Stomach (tissue), 9 donors: Measurements from ENCODE around the gene KTN1. TPM values are rescaled to one million over a fixed set of nuclear protein-coding genes. Genes with fewer than 3 reads are reported as not detected.
A peak's percentile ranks its signal among the peaks of the same experiment; 100 is the strongest.

Source experiments
- DNase-seq, 2 donors: peaks; one replicate each; pipeline versions ENCODE4 v3.0.0 to v3.0.0-alpha.2; 2013 to 2019
- H3K27ac ChIP-seq, 5 donors: fragments of 200-600 bp in 4 of 5; sonication (generic) in 4 of 5; one replicate each; pipeline ENCODE4 v1.5.1; 2013 to 2019; ENCODE audit warnings: mild to moderate bottlenecking in 1 of 5, moderate library complexity in 1 of 5
- H3K27me3 ChIP-seq, 3 donors: fragments of 200-600 bp; sonication (generic); one replicate each; pipeline ENCODE4 v1.5.1; 2017 to 2019; ENCODE audit warnings: mixed run types in 1 of 3
- H3K36me3 ChIP-seq, 4 donors: fragments of 200-600 bp; sonication (generic); 1 replicate in 3 of 4; 2 replicates in 1 of 4; pipeline ENCODE4 v1.5.1; 2016 to 2019
- H3K4me1 ChIP-seq, 4 donors: fragments of 200-600 bp; sonication (generic); one replicate each; pipeline ENCODE4 v1.5.1; 2016 to 2019
- H3K4me3 ChIP-seq, 4 donors: fragments of 200-600 bp; sonication (generic) in 3 of 4; one replicate each; pipeline ENCODE4 v1.5.1; 2016 to 2019; ENCODE audit warnings: mild to moderate bottlenecking in 1 of 4
- H3K9me3 ChIP-seq, 4 donors: fragments of 200-600 bp; sonication (generic); one replicate each; pipeline ENCODE4 v1.5.1; 2016 to 2019
- CTCF ChIP-seq, 7 experiments: fragments of 450-650 bp in 4 of 7; fragments of 200-600 bp in 3 of 7; sonication (generic) in 3 of 7; IDR thresholded peaks; one replicate each; pipeline ENCODE4 v1.5.1; 2016 to 2019; ENCODE audit warnings: antibody characterized with exemption in 7 of 7, control low read depth in 2 of 7, mild to moderate bottlenecking in 1 of 7
- EP300 ChIP-seq: sonication (generic); formaldehyde crosslinking; IDR thresholded peaks from one replicate; pipeline ENCODE4 v1.6.1; 2017; ENCODE audit warnings: antibody characterized with exemption
- POLR2A ChIP-seq, 4 donors: fragments of 450-650 bp; IDR thresholded peaks; one replicate each; pipeline ENCODE4 v1.6.1; 2016; ENCODE audit warnings: antibody characterized with exemption in 4 of 4, control low read depth in 2 of 4, mild to moderate bottlenecking in 1 of 4, moderate library complexity in 1 of 4
- POLR2AphosphoS5 ChIP-seq, 3 donors: sonication (generic); formaldehyde crosslinking; IDR thresholded peaks; one replicate each; pipeline ENCODE4 v1.6.1; 2016; ENCODE audit warnings: antibody characterized with exemption in 3 of 3
- WGBS, 5 donors: extraction: QIAGEN DNeasy Blood & Tissue Kit in 3 of 5; methylation state at CpG; one replicate each; pipeline versions ENCODE4 v1.1.5 to v1.1.7; 2013 to 2018; 5-methylcytosine and 5-hydroxymethylcytosine counted together
- intact Hi-C: fragments of 100-400 bp; cut with DNase I; formaldehyde crosslinking; loops from one replicate; pipeline ENCODE4 v1.15.1; 2023; ENCODE audit warnings: low total_unique reads
- polyA plus RNA-seq, 3 donors: library from polyadenylated mRNA; stranded (reverse); fragments of 200-250 nt; gene quantifications; one replicate each; pipeline ENCODE4 v1.2.3, GENCODE V29; 2013
- total RNA-seq, 5 donors: library from RNA; depleted of rRNA; stranded (reverse); fragments of >200 nt; gene quantifications; one replicate each; pipeline versions ENCODE4 v1.1.0 to v1.2.3, GENCODE V29; 2014 to 2016
- donor health status: healthy with polysubstance abuse.
- donor health status: Bipolar disorder and iron deficiency.
- donor health status: healthy.

Gene KTN1
- total and polyA plus RNA-seq, 8 donors, result 43.3 to 123 (median 81.2) TPM

- intact Hi-C loops, result no loop called here
- Histone ChIP-seq H3K9me3 (no peaks in the 10 kb centered on the region), H3K4me3 (no peak overlapping the region), H3K27me3 (no peaks in the 10 kb centered on the region), H3K4me1 (peaks cover 20 to 77% (median 52%) of the 10 kb centered on the region in 4 donors), H3K36me3 (no peaks in the 10 kb centered on the region), H3K27ac (no peak overlapping the region)
- DNase-seq, result no peak
- no peak for TF ChIP-seq EP300
- TF ChIP-seq POLR2AphosphoS5 (IDR thresholded peaks at IDR 0.05), result no peak
- TF ChIP-seq POLR2A (IDR thresholded peaks at IDR 0.05), result no peak
- 82 to 92% (median 87%) methylated on average over 6 of the region's 6 CpGs for WGBS, 5 donors
These were observed 9.2 kb downstream of the KTN1 start for GRCh38 chr14:55589171-55589570.

GRCh38 chr14:55592436-55592835 lies 12.4 kb downstream of the KTN1 start:
- no peak for DNase-seq
- peaks cover 0 to 50% (median 25%) of the 10 kb centered on the region in 4 donors for H3K4me1 ChIP-seq
- intact Hi-C loops, result no loop called here
- 79 to 84% (median 81%) methylated on average over 2 of the region's 2 CpGs for WGBS, 5 donors
- no peaks in the 10 kb centered on the region for H3K9me3 ChIP-seq
- no peak overlapping the region for H3K27ac ChIP-seq
- no peaks in the 10 kb centered on the region for H3K36me3 ChIP-seq
- no peak overlapping the region for H3K4me3 ChIP-seq
- TF ChIP-seq EP300, result no peak
- no peak for TF ChIP-seq CTCF (IDR thresholded peaks at IDR 0.05)
- no peak for TF ChIP-seq POLR2A (IDR thresholded peaks at IDR 0.05)
- no peak for TF ChIP-seq POLR2AphosphoS5 (IDR thresholded peaks at IDR 0.05)
- no peaks in the 10 kb centered on the region for H3K27me3 ChIP-seq

GRCh38 chr14:55593698-55594097 lies 13.7 kb downstream of the KTN1 start:
- WGBS, 5 donors, result 74 to 90% (median 86%) methylated on average over 2 of the region's 2 CpGs
- TF ChIP-seq CTCF (IDR thresholded peaks at IDR 0.05), result no peak
- no peak for TF ChIP-seq POLR2A (IDR thresholded peaks at IDR 0.05)
- TF ChIP-seq EP300, result no peak
- no peak for TF ChIP-seq POLR2AphosphoS5 (IDR thresholded peaks at IDR 0.05)
- no peak for DNase-seq
- Histone ChIP-seq H3K9me3 (no peaks in the 10 kb centered on the region), H3K4me3 (no peak overlapping the region), H3K27me3 (no peaks in the 10 kb centered on the region), H3K36me3 (no peaks in the 10 kb centered on the region), H3K27ac (no peak overlapping the region), H3K4me1 (peaks cover 0 to 38% (median 17%) of the 10 kb centered on the region in 4 donors)
- intact Hi-C loops, result no loop called here

GRCh38 chr14:55599250-55599879 lies 19.4 kb downstream of the KTN1 start:
- Histone ChIP-seq H3K4me3 (peak overlapping the region in 2 of 4 donors; percentile 6 to 14), H3K27me3 (no peaks in the 10 kb centered on the region), H3K27ac (peak overlapping the region in 1 of 5 donors; percentile 45), H3K4me1 (peaks cover 0 to 39% (median 13%) of the 10 kb centered on the region in 4 donors), H3K9me3 (peaks cover 0 to 5% (median 0%) of the 10 kb centered on the region in 4 donors), H3K36me3 (no peaks in the 10 kb centered on the region)
- peak; percentile 42 to 54 for DNase-seq
- intact Hi-C loops, result no loop called here
- WGBS, 5 donors, result 56 to 72% (median 63%) methylated on average over 14 of the region's 14 CpGs
- TF ChIP-seq POLR2A (IDR thresholded peaks at IDR 0.05) (no peak), POLR2AphosphoS5 (IDR thresholded peaks at IDR 0.05) (no peak), CTCF (IDR thresholded peaks at IDR 0.05) (no peak), EP300 (no peak)
